KBM-7 (cell line): Measurements from ENCODE around the gene LTO1.
A peak's percentile ranks its signal among the peaks of the same experiment; 100 is the strongest.

Experiments
- DNase-seq: peaks from one replicate; pipeline ENCODE4 v3.0.0-alpha.2; 2015
- in situ Hi-C: fragments of 300-500 bp; cut with MboI; formaldehyde crosslinking; loops from 2 replicates; pipeline ENCODE4 v1.14.3; 2020; ENCODE audit warnings: low sequenced_read_pairs, low pct_unique_long_range_greater_than_20kb, mixed read lengths

Gene LTO1

GRCh38 chr11:69685348-69685747 lies 10.2 kb upstream of the LTO1 start:
- in situ Hi-C loops, result no loop called here
- DNase-seq, result no peak

- in situ Hi-C loops, result no loop called here
- DNase-seq, result peak; percentile 15
Observed at GRCh38 chr11:69684651-69685050, 9.5 kb upstream of the LTO1 start.

GRCh38 chr11:69683764-69684333 lies 8.7 kb upstream of the LTO1 start:
- in situ Hi-C loops, result no loop called here
- DNase-seq, result peak; percentile 41

DNA sequence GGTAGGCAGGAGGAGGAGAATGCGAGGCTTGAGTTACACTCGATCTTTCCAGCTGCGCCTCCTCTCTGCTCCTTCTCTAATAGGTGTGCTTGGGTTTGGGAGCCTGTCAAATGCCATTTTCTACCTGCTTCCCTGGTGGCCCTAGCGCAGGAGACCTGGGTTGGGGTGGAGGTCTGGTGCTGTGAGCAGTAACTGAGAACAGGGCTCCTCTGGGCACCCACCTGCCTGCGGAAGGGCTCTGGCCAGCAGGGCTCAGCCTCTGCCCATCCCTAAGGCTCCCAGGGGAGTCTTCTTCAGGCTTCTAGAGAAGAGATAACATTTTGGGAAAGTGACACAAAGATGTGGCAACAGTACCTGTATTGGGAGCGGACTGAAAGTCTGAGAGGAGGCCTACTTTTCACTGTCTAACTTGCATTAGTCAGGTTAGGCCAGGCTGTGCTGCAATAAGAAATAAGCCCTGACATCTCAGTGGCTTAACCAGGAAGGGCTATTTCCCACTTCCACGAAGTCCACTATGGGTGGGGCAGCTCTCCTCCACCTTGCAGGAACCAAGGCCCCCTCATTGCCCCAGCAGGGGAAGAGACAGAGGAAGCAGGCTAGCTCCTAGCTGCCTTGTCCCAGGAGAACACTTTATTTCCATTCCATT lies 7.7 kb upstream of the LTO1 start:
- in situ Hi-C loops, result no loop called here
- DNase-seq, result no peak

GRCh38 chr11:69682221-69682620 lies 7.1 kb upstream of the LTO1 start:
- in situ Hi-C loops, result no loop called here

DNA sequence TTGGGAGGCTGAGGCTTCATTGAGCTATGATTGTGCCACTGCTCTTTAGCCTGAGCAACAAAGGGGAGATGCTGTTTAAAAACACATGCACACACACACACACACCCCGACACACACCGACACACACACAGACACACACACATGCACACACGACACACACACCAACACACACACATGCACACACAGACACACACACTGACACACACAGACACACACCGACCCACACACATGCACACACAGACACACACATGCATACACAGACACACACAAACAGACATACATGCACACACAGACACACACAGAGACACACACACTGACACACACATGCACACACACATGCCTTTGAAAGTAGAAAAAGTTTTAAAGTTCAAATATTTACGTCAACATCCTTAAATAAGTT lies 5.5 kb upstream of the LTO1 start:
- DNase-seq, result no peak
- in situ Hi-C loops, result no loop called here

More at GRCh38 chr11:69682221-69682620, 7.1 kb upstream of the LTO1 start:
- no peak for DNase-seq

GRCh38 chr11:69677749-69678148 lies 2.6 kb upstream of the LTO1 start:
- no peak for DNase-seq
- in situ Hi-C loops, result no loop called here

DNA sequence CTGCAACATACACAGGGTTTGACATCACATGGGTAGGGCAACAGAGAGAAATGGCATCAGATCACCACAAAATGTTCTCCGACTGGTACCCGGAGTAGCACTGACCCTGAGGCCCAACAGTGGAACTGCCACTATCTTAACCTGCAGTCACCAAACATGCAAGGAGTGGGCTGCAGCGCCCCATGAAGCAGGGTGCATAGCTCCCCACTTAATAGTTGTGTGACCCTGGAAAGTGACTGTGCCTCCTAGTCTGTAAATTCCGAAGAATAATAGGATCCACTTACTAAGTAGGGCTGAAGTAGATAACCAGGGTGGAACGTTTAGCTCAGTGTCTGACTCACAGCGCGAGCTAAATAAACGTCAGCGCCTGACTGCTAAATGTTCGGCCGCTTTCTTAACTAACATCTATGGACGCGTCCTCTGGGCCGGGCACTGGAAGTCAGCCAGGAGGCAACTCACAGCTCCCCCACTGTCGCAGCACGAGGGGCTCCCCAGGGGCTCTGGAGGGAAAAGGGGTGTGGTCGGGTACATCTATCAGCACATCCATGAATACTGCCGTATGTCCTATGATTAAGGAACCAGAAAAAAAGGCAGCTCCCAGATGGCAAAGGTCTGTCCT lies 777 bp downstream of the LTO1 start:
- in situ Hi-C loops, result loop anchor here (25.0 kb wide), 1 partner anchor 1062 kb away; no protein-coding TSS in a partner anchor
- DNase-seq, result no peak

GRCh38 chr11:69671734-69672465 lies 3.3 kb downstream of the LTO1 start:
- no peak for DNase-seq
- in situ Hi-C loops, result loop anchor here (25.0 kb wide), 1 partner anchor 1060 kb away; no protein-coding TSS in a partner anchor

- in situ Hi-C loops, result loop anchor here (25.0 kb wide), 1 partner anchor 1058 kb away; no protein-coding TSS in a partner anchor
Observed at GRCh38 chr11:69670158-69670845, 4.9 kb downstream of the LTO1 start.

DNA sequence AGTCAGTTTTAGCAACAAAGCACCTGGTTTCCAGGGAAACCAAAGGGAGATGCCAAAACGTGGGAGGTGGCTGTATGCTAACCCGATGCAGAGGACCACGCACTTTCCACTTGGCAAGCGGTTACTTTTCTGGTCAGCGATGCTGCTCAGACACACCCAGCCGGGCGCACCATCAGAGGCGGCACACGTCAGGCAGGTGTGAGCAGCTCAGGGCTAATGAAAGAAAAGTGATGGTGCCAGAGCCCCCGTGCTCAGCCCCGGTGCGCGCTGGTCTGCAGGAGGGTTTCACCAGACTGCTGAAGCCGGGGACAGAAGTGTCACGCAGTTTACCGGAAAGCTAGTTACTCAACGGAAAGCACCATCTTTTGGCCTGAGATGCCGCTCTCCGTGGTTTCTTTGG lies 5.7 kb downstream of the LTO1 start:
- DNase-seq, result no peak
- in situ Hi-C loops, result loop anchor here (25.0 kb wide), 1 partner anchor 1057 kb away; no protein-coding TSS in a partner anchor

More at GRCh38 chr11:69670158-69670845, 4.9 kb downstream of the LTO1 start:
- DNase-seq, result peak; percentile 75

GRCh38 chr11:69667619-69668604 lies 7.2 kb downstream of the LTO1 start:
- no peak for DNase-seq
- in situ Hi-C loops, result loop anchor here (25.0 kb wide), 1 partner anchor 1056 kb away; no protein-coding TSS in a partner anchor

- in situ Hi-C loops, result loop anchor here (25.0 kb wide), 1 partner anchor 1055 kb away; no protein-coding TSS in a partner anchor
- DNase-seq, result no peak
Observed at GRCh38 chr11:69666752-69667536, 8.2 kb downstream of the LTO1 start.

GRCh38 chr11:69666261-69666660 lies 8.9 kb downstream of the LTO1 start:
- DNase-seq, result no peak
- in situ Hi-C loops, result loop anchor here (25.0 kb wide), 1 partner anchor 1054 kb away; no protein-coding TSS in a partner anchor

GRCh38 chr11:69665669-69666068 lies 9.5 kb downstream of the LTO1 start:
- DNase-seq, result no peak
- in situ Hi-C loops, result loop anchor here (25.0 kb wide), 1 partner anchor 1053 kb away; no protein-coding TSS in a partner anchor

- DNase-seq, result no peak
- in situ Hi-C loops, result loop anchor here (25.0 kb wide), 1 partner anchor 1053 kb away; no protein-coding TSS in a partner anchor
Observed at GRCh38 chr11:69664901-69665300, 10.3 kb downstream of the LTO1 start.
